ENCODE data around the gene ARHGEF4.

The ARHGEF4 gene

GRCh38 chr2:130892793-130893785 is 56.4 kb downstream of the ARHGEF4 start:
- Histone ChIP-seq H4K20me1 (ENCODE audit: insufficient read depth, low read length, poor library complexity, severe bottlenecking) (no peaks in the 10 kb centered on the region), H3K9ac (ENCODE audit: low read depth, low read length, poor library complexity, severe bottlenecking) (no peak overlapping the region), H2AFZ (ENCODE audit: low read length) (no peak overlapping the region), H3F3A (ENCODE audit: low read depth) (no peaks in the 10 kb centered on the region), H3K27me3 (ENCODE audit: insufficient read depth, low read length, poor library complexity, severe bottlenecking) (no peaks in the 10 kb centered on the region), H3K36me3 (ENCODE audit: insufficient read depth, low read length) (no peaks in the 10 kb centered on the region), H3K4me2 (ENCODE audit: low read depth, low read length, poor library complexity, severe bottlenecking) (no peak overlapping the region), H3K4me1 (ENCODE audit: insufficient read depth, low read length, poor library complexity, severe bottlenecking) (no peaks in the 10 kb centered on the region), H3K4me3 (ENCODE audit: low read length, poor library complexity, severe bottlenecking) (no peak overlapping the region), H3K9me3 (ENCODE audit: insufficient read depth, low read depth, low read length) (no peaks in the 10 kb centered on the region; the same call in 1 of the 2 replicates), H3K9me2 (replicated peaks; ENCODE audit: low read depth, low read length) (no peaks in the 10 kb centered on the region), H3K79me2 (ENCODE audit: insufficient read depth, low read length) (no peaks in the 10 kb centered on the region)
- no peak for TF ChIP-seq CTCF (conservative IDR thresholded peaks at IDR 0.05; ENCODE audit: low read length)
- TF ChIP-seq EZH2phosphoT487 (IDR thresholded peaks at IDR 0.05; ENCODE audit: borderline replicate concordance): no peak

DNA sequence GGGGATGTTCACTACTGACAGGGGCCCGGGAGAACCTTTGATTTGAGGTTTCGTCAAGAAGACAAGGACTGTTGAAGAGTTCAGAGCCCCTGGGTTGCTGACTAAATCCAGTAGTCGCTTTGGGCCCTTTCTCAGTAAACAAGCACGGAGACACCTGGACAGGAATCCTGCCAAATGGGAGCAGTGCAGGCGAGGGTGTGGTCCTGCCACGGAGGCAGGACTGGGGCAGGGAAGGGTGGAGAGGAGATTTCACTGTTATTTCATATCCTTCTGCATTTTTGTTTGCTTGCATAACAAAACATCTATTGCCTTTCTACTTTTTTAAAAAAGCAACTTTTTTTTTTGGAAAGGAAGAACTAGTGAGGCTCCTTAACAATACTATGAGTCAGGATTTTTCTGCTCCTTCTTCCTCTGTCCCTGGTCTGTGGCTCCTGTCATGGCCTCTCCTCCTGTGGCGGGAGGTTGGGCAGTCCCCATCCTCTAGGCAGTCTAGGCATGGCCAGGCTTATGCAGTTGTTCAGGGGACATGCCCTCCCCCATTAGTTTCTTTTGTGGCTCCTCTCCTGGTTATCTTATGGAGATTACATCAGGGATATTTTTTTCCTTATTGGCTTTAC is 57.7 kb downstream of the ARHGEF4 start:
- Histone ChIP-seq H3K9ac (ENCODE audit: low read depth, low read length, poor library complexity, severe bottlenecking) (no peak overlapping the region), H3K9me2 (replicated peaks; ENCODE audit: low read depth, low read length) (no peaks in the 10 kb centered on the region), H3K9me3 (ENCODE audit: insufficient read depth, low read depth, low read length) (no peaks in the 10 kb centered on the region; the same call in 1 of the 2 replicates), H3K36me3 (ENCODE audit: insufficient read depth, low read length) (no peaks in the 10 kb centered on the region), H4K20me1 (ENCODE audit: insufficient read depth, low read length, poor library complexity, severe bottlenecking) (no peaks in the 10 kb centered on the region), H3K79me2 (ENCODE audit: insufficient read depth, low read length) (no peaks in the 10 kb centered on the region), H3K4me3 (ENCODE audit: low read length, poor library complexity, severe bottlenecking) (no peak overlapping the region), H3K27me3 (ENCODE audit: insufficient read depth, low read length, poor library complexity, severe bottlenecking) (no peaks in the 10 kb centered on the region), H2AFZ (ENCODE audit: low read length) (no peak overlapping the region), H3K4me2 (ENCODE audit: low read depth, low read length, poor library complexity, severe bottlenecking) (no peak overlapping the region), H3K4me1 (ENCODE audit: insufficient read depth, low read length, poor library complexity, severe bottlenecking) (no peaks in the 10 kb centered on the region), H3F3A (ENCODE audit: low read depth) (no peaks in the 10 kb centered on the region)
- TF ChIP-seq CTCF (conservative IDR thresholded peaks at IDR 0.05; ENCODE audit: low read length) (no peak), EZH2phosphoT487 (IDR thresholded peaks at IDR 0.05; ENCODE audit: borderline replicate concordance) (no peak)

DNA sequence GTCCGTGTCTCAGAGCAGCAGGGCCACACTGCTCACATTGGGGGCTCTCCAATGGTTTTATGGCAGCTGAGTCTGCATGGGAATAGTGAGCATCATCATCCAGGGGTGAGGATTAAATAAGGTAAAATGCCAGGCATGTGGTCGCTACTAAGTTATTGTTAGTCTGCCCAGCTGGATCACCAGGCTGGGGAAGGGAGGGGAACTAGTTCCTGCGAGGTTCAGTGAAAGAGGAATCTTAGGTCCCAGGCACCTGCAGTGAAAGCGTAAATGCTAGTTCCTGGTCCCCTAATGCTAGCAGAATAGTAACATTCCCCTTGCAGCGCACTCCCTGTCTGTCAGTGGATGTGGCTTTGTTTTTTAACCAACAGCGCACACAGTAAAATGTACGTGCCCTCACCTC is 60.1 kb downstream of the ARHGEF4 start:
- no peak overlapping the region for H3K9ac ChIP-seq (ENCODE audit: low read depth, low read length, poor library complexity, severe bottlenecking)
- no peaks in the 10 kb centered on the region; the same call in 1 of the 2 replicates for H3K9me3 ChIP-seq (ENCODE audit: insufficient read depth, low read depth, low read length)
- no peak overlapping the region for H2AFZ ChIP-seq (ENCODE audit: low read length)
- H3K9me2 ChIP-seq (replicated peaks; ENCODE audit: low read depth, low read length): no peaks in the 10 kb centered on the region
- TF ChIP-seq CTCF (conservative IDR thresholded peaks at IDR 0.05; ENCODE audit: low read length): no peak
- TF ChIP-seq EZH2phosphoT487 (IDR thresholded peaks at IDR 0.05; ENCODE audit: borderline replicate concordance): no peak
- no peaks in the 10 kb centered on the region for H3K4me1 ChIP-seq (ENCODE audit: insufficient read depth, low read length, poor library complexity, severe bottlenecking)
- no peak overlapping the region for H3K4me2 ChIP-seq (ENCODE audit: low read depth, low read length, poor library complexity, severe bottlenecking)
- H3K36me3 ChIP-seq (ENCODE audit: insufficient read depth, low read length): no peaks in the 10 kb centered on the region
- H3F3A ChIP-seq (ENCODE audit: low read depth): no peaks in the 10 kb centered on the region
- H3K27me3 ChIP-seq (ENCODE audit: insufficient read depth, low read length, poor library complexity, severe bottlenecking): no peaks in the 10 kb centered on the region
- H3K4me3 ChIP-seq (ENCODE audit: low read length, poor library complexity, severe bottlenecking): no peak overlapping the region
- H4K20me1 ChIP-seq (ENCODE audit: insufficient read depth, low read length, poor library complexity, severe bottlenecking): no peaks in the 10 kb centered on the region
- no peaks in the 10 kb centered on the region for H3K79me2 ChIP-seq (ENCODE audit: insufficient read depth, low read length)

Data from Loucy (cell line).